ENCODE measurements around the gene ZBP1.

GRCh38 chr20:57560554-57561355 is 59.5 kb downstream of the ZBP1 start, which contains the start of gene PCK1:
- TF ChIP-seq CTCF (IDR thresholded peaks at IDR 0.05) (no peak), POLR2A (IDR thresholded peaks at IDR 0.05) (no peak)
